Nephron (organoid): ENCODE results near the gene SPACA6.

Experiments
- H3K27ac Mint-ChIP-seq, 3 experiments: 2 replicates each; pipeline ENCODE4 v1.8.0; 2020; ENCODE audit warnings: mixed read lengths in 3 of 3, mild to moderate bottlenecking in 2 of 3, moderate library complexity in 1 of 3
- H3K27me3 Mint-ChIP-seq: 2 replicates; pipeline ENCODE4 v1.8.0; 2021; ENCODE audit warnings: low read depth, mild to moderate bottlenecking, moderate library complexity, mixed read lengths
- H3K36me3 Mint-ChIP-seq: 2 replicates; pipeline ENCODE4 v1.8.0; 2020; ENCODE audit warnings: low read depth, mixed read lengths
- H3K4me1 Mint-ChIP-seq: 2 replicates; pipeline ENCODE4 v1.8.0; 2020; ENCODE audit warnings: mixed read lengths
- H3K4me3 Mint-ChIP-seq, 3 experiments: 2 replicates each; pipeline ENCODE4 v1.8.0; 2020; ENCODE audit warnings: mild to moderate bottlenecking in 3 of 3, mixed read lengths in 3 of 3, moderate library complexity in 2 of 3
- H3K9me3 Mint-ChIP-seq: 2 replicates; pipeline ENCODE4 v1.8.0; 2020; ENCODE audit warnings: mixed read lengths
- CTCF ChIP-seq, 3 experiments: fragments of 200-600 bp; sonication (generic); IDR thresholded peaks; one replicate each; pipeline ENCODE4 v1.5.0; 2021; ENCODE audit warnings: antibody characterized with exemption in 3 of 3; ENCODE audit not compliant: unreplicated experiment in 3 of 3

Gene SPACA6

GRCh38 chr19:51719251-51719988, 26.3 kb downstream of the SPACA6 start:
- Mint-ChIP-seq H3K4me1 (no peaks in the 10 kb centered on the region), H3K4me3 (no peak overlapping the region), H3K27ac (no peak overlapping the region), H3K9me3 (peaks cover 8% of the 10 kb centered on the region), H3K36me3 (no peaks in the 10 kb centered on the region), H3K27me3 (peaks cover 85% of the 10 kb centered on the region)
- no peak for TF ChIP-seq CTCF (IDR thresholded peaks at IDR 0.05; ENCODE audit: unreplicated experiment in 3 of 3)

- H3K4me1 Mint-ChIP-seq: no peaks in the 10 kb centered on the region
- TF ChIP-seq CTCF (IDR thresholded peaks at IDR 0.05; ENCODE audit: unreplicated experiment in 3 of 3): no peak
- H3K36me3 Mint-ChIP-seq: no peaks in the 10 kb centered on the region
- no peak overlapping the region for H3K27ac Mint-ChIP-seq
- peaks cover 74% of the 10 kb centered on the region for H3K27me3 Mint-ChIP-seq
- no peak overlapping the region for H3K4me3 Mint-ChIP-seq
- peaks cover 6% of the 10 kb centered on the region for H3K9me3 Mint-ChIP-seq
Measured at GRCh38 chr19:51721905-51722304, 28.8 kb downstream of the SPACA6 start.

GRCh38 chr19:51722492-51722891, 29.4 kb downstream of the SPACA6 start:
- Mint-ChIP-seq H3K27me3 (peaks cover 68% of the 10 kb centered on the region), H3K4me1 (no peaks in the 10 kb centered on the region), H3K9me3 (peaks cover 6% of the 10 kb centered on the region), H3K27ac (no peak overlapping the region), H3K36me3 (no peaks in the 10 kb centered on the region), H3K4me3 (no peak overlapping the region)
- TF ChIP-seq CTCF (IDR thresholded peaks at IDR 0.05; ENCODE audit: unreplicated experiment in 3 of 3): no peak

- no peak overlapping the region for H3K27ac Mint-ChIP-seq
- no peaks in the 10 kb centered on the region for H3K4me1 Mint-ChIP-seq
- H3K36me3 Mint-ChIP-seq: no peaks in the 10 kb centered on the region
- H3K4me3 Mint-ChIP-seq: no peak overlapping the region
- H3K27me3 Mint-ChIP-seq: peaks cover 59% of the 10 kb centered on the region
- TF ChIP-seq CTCF (IDR thresholded peaks at IDR 0.05; ENCODE audit: unreplicated experiment in 3 of 3): no peak
- H3K9me3 Mint-ChIP-seq: peaks cover 4% of the 10 kb centered on the region
Measured at GRCh38 chr19:51724543-51724942, 31.4 kb downstream of the SPACA6 start.

GRCh38 chr19:51726049-51726448, 32.9 kb downstream of the SPACA6 start:
- Mint-ChIP-seq H3K36me3 (no peaks in the 10 kb centered on the region), H3K27ac (no peak overlapping the region), H3K27me3 (peaks cover 48% of the 10 kb centered on the region), H3K4me3 (no peak overlapping the region), H3K9me3 (peaks cover 9% of the 10 kb centered on the region), H3K4me1 (no peaks in the 10 kb centered on the region)
- TF ChIP-seq CTCF (IDR thresholded peaks at IDR 0.05; ENCODE audit: unreplicated experiment in 3 of 3): no peak

GRCh38 chr19:51727349-51727880, 34.3 kb downstream of the SPACA6 start:
- TF ChIP-seq CTCF (IDR thresholded peaks at IDR 0.05; ENCODE audit: unreplicated experiment in 3 of 3): no peak
- Mint-ChIP-seq H3K9me3 (peaks cover 16% of the 10 kb centered on the region), H3K4me3 (no peak overlapping the region), H3K27me3 (peaks cover 39% of the 10 kb centered on the region), H3K4me1 (no peaks in the 10 kb centered on the region), H3K36me3 (no peaks in the 10 kb centered on the region), H3K27ac (no peak overlapping the region)
